Pons (tissue), 1 donor: ENCODE results near the gene UBQLN1.
"Not testable (repeated sequence)": the region's sequence is repeated elsewhere in the genome, so short reads cannot be mapped to it uniquely, and the experiment has no call there.

Experiments used
- DNase-seq: peaks from one replicate; pipeline ENCODE4 v3.0.0-alpha.2; 2016; ENCODE audit warnings: low spot score

The UBQLN1 gene

GRCh38 chr9:83707768-83708514 is at the start of gene UBQLN1:
TSS of gene UBQLN1 (minus strand) at chr9:83707958. CDS start at chr9:83707679, 279 bp downstream.
- DNase-seq: peak; percentile 90

- DNase-seq: no peak
These were observed 46.7 kb upstream of the UBQLN1 start for GRCh38 chr9:83754383-83754977.

GRCh38 chr9:83749706-83750105 is 41.9 kb upstream of the UBQLN1 start:
- no peak for DNase-seq

GRCh38 chr9:83744206-83744605 is 36.4 kb upstream of the UBQLN1 start:
- no peak for DNase-seq

- no peak for DNase-seq
These were observed 26.0 kb upstream of the UBQLN1 start for GRCh38 chr9:83733739-83734138.

- not testable (repeated sequence) for DNase-seq
These were observed 21.0 kb upstream of the UBQLN1 start for GRCh38 chr9:83728591-83729368.

GRCh38 chr9:83724436-83724835 is 16.7 kb upstream of the UBQLN1 start:
- DNase-seq: no peak

GRCh38 chr9:83722726-83723495 is 15.2 kb upstream of the UBQLN1 start:
- no peak for DNase-seq

- DNase-seq: no peak
These were observed 13.8 kb upstream of the UBQLN1 start for GRCh38 chr9:83721509-83721908.

GRCh38 chr9:83715794-83716193 is 8.0 kb upstream of the UBQLN1 start:
- DNase-seq: no peak

- DNase-seq: no peak
These were observed 7.5 kb upstream of the UBQLN1 start for GRCh38 chr9:83715221-83715620.

GRCh38 chr9:83714329-83714728 is 6.6 kb upstream of the UBQLN1 start:
- DNase-seq: no peak

GRCh38 chr9:83708515-83709158 is 879 bp upstream of the UBQLN1 start:
- peak; percentile 81 for DNase-seq

- DNase-seq: no peak
These were observed 315 bp downstream of the UBQLN1 start for GRCh38 chr9:83707518-83707767.

- peak; percentile 7 for DNase-seq
These were observed 861 bp downstream of the UBQLN1 start for GRCh38 chr9:83706676-83707517.

- not testable (repeated sequence) for DNase-seq
These were observed 2.5 kb downstream of the UBQLN1 start for GRCh38 chr9:83705219-83705651.

GRCh38 chr9:83701769-83702168 is 6.0 kb downstream of the UBQLN1 start:
- no peak for DNase-seq

GRCh38 chr9:83701286-83701685 is 6.5 kb downstream of the UBQLN1 start:
- DNase-seq: no peak

- no peak for DNase-seq
These were observed 8.1 kb downstream of the UBQLN1 start for GRCh38 chr9:83699615-83700014.

GRCh38 chr9:83698976-83699585 is 8.7 kb downstream of the UBQLN1 start:
- DNase-seq: no peak

GRCh38 chr9:83691492-83691891 is 16.3 kb downstream of the UBQLN1 start:
- no peak for DNase-seq
